Stimulated activated CD4-positive, alpha-beta T cell treated with anti-CD3 and anti-CD28 coated beads, Interleukin-15, amount 100 ng/mL, for 48 hours (primary cell): ENCODE measurements around the gene HAUS5.
"Not testable (repeated sequence)": the region's sequence is repeated elsewhere in the genome, so short reads cannot be mapped to it uniquely, and the experiment has no call there.

Experiments used
- DNase-seq, 2 donors: peaks; one replicate each; pipeline ENCODE4 v3.0.0-alpha.2; 2020; ENCODE audit warnings: low read depth in 2 of 2

HAUS5 gene

GRCh38 chr19:35643255-35644205 is 31.0 kb downstream of the HAUS5 start:
- DNase-seq = peak; percentile 68 to 76

- DNase-seq = peak; percentile 95 to 98
Measured at GRCh38 chr19:35644206-35644986, 31.9 kb downstream of the HAUS5 start.

GRCh38 chr19:35644987-35645679 is 32.6 kb downstream of the HAUS5 start:
- peak; percentile 72 to 90 for DNase-seq

- DNase-seq = no peak
Measured at GRCh38 chr19:35645680-35646511, 33.4 kb downstream of the HAUS5 start.

GRCh38 chr19:35648017-35648961 is 35.8 kb downstream of the HAUS5 start, which contains the start of gene COX6B1:
Gene COX6B1 (plus strand): TSS chr19:35648323. CDS start chr19:35651244, 2,921 bp downstream.
- peak; percentile 88 to 90 for DNase-seq

GRCh38 chr19:35650581-35650980 is 38.0 kb downstream of the HAUS5 start:
- DNase-seq = no peak

- not testable (repeated sequence) for DNase-seq
Measured at GRCh38 chr19:35654828-35655227, 42.3 kb downstream of the HAUS5 start.

GRCh38 chr19:35655600-35655999 is 43.1 kb downstream of the HAUS5 start:
- DNase-seq = no peak

- no peak for DNase-seq
Measured at GRCh38 chr19:35656700-35657099, 44.2 kb downstream of the HAUS5 start.

GRCh38 chr19:35657904-35658700 is 45.6 kb downstream of the HAUS5 start:
- no peak for DNase-seq

- no peak for DNase-seq
Measured at GRCh38 chr19:35661995-35662340, 49.4 kb downstream of the HAUS5 start.

GRCh38 chr19:35663981-35664380 is 51.4 kb downstream of the HAUS5 start:
- DNase-seq = no peak

GRCh38 chr19:35665157-35665556 is 52.6 kb downstream of the HAUS5 start:
- no peak for DNase-seq

GRCh38 chr19:35665604-35666003 is 53.1 kb downstream of the HAUS5 start:
- DNase-seq = no peak

GRCh38 chr19:35666251-35666913 is 53.8 kb downstream of the HAUS5 start, which contains the start of gene UPK1A:
Gene UPK1A (plus strand): TSS chr19:35666517. CDS start chr19:35666813, 296 bp downstream.
- DNase-seq = no peak

- DNase-seq = no peak
Measured at GRCh38 chr19:35669566-35669965, 57.0 kb downstream of the HAUS5 start.

- no peak for DNase-seq
Measured at GRCh38 chr19:35669974-35670373, 57.4 kb downstream of the HAUS5 start.

GRCh38 chr19:35670686-35671085 is 58.2 kb downstream of the HAUS5 start:
- no peak for DNase-seq
